Heart left ventricle (tissue), 16 donors: Measurements from ENCODE around the gene GIMAP5. TPM values are rescaled to one million over a fixed set of nuclear protein-coding genes. Genes with fewer than 3 reads are reported as not detected.

ENCODE experiments used
- ATAC-seq, 4 donors: fragments of 200-7000 bp; cut with Tn5 transposase; one replicate each; pipeline ENCODE4 v1.9.1; 2020 to 2022; ENCODE audit warnings: moderate library complexity in 4 of 4, mild to moderate bottlenecking in 3 of 4, moderate number of reproducible peaks in 1 of 4
- DNase-seq, 5 donors: peaks; one replicate each; pipeline ENCODE4 v3.0.0-alpha.2; 2020
- H3K27ac ChIP-seq, 12 donors: fragments of 200-600 bp; sonication (generic) in 4 of 12; one replicate each; pipeline versions ENCODE4 v1.5.0 to v1.8.0; 2016 to 2022; ENCODE audit warnings: mild to moderate bottlenecking in 2 of 12
- H3K27me3 ChIP-seq, 9 donors: fragments of 200-600 bp; sonication (generic) in 2 of 9; one replicate each; pipeline versions ENCODE4 v1.5.1 to v1.8.0; 2016 to 2022; ENCODE audit warnings: mild to moderate bottlenecking in 3 of 9
- H3K36me3 ChIP-seq, 9 donors: fragments of 200-600 bp; sonication (generic) in 2 of 9; one replicate each; pipeline versions ENCODE4 v1.5.0 to v1.8.0; 2018 to 2022; ENCODE audit warnings: mild to moderate bottlenecking in 2 of 9
- H3K4me1 ChIP-seq, 12 donors: fragments of 200-600 bp; sonication (generic) in 4 of 12; one replicate each; pipeline versions ENCODE4 v1.5.0 to v1.8.0; 2016 to 2022; ENCODE audit warnings: mild to moderate bottlenecking in 3 of 12
- H3K4me3 ChIP-seq, 12 donors: fragments of 200-600 bp; sonication (generic) in 4 of 12; one replicate each; pipeline versions ENCODE4 v1.5.0 to v1.8.0; 2017 to 2022; ENCODE audit warnings: mild to moderate bottlenecking in 9 of 12, moderate library complexity in 4 of 12
- H3K9me3 ChIP-seq, 12 donors: fragments of 200-600 bp; sonication (generic) in 4 of 12; one replicate each; pipeline versions ENCODE4 v1.5.0 to v1.8.0; 2016 to 2022; ENCODE audit warnings: mild to moderate bottlenecking in 1 of 12
- POLR2A ChIP-seq, 2 donors: fragments of 450-650 bp; IDR thresholded peaks; one replicate each; pipeline ENCODE4 v1.6.1; 2017; ENCODE audit warnings: antibody characterized with exemption in 2 of 2, mild to moderate bottlenecking in 2 of 2, moderate library complexity in 2 of 2
- WGBS, 4 donors: extraction: QIAGEN DNeasy Blood & Tissue Kit in 2 of 4; methylation state at CpG; one replicate each; pipeline versions ENCODE4 v1.1.5 to v1.1.7; 2013 to 2018; 5-methylcytosine and 5-hydroxymethylcytosine counted together
- intact Hi-C, 10 donors: fragments of 100-400 bp; cut with DNase I; formaldehyde crosslinking; loops; one replicate each; pipeline versions ENCODE4 v1.11.1 to v1.14.2; 2022
- polyA plus RNA-seq, 2 donors: library from polyadenylated mRNA; stranded (reverse); fragments of 200-250 nt; gene quantifications; one replicate each; pipeline ENCODE4 v1.2.3, GENCODE V29; 2013
- total RNA-seq, 9 donors: library from RNA; depleted of rRNA in 2 of 9; stranded (reverse); fragments of >200 nt in 2 of 9; fragmentation: NEBNext Ultra II Directional in 3 of 9; extraction: Animal tissue kit (Norgen Biotek cat#: 25700) in 3 of 9; gene quantifications; one replicate each; pipeline versions ENCODE4 v1.1.0 to v1.2.4, GENCODE V29; 2016 to 2023
- TF ChIP-seq, protein P1 (sequence below), 12 donors: fragments of 200-600 bp; sonication (generic) in 4 of 12; IDR thresholded peaks; one replicate each; pipeline versions ENCODE4 v1.5.0 to v1.8.0; 2018 to 2022; ENCODE audit warnings: antibody characterized with exemption in 12 of 12, mild to moderate bottlenecking in 5 of 12
- donor health status: ischemic (EF 13 %, LVEDD 7.1; RV severe dilation, severe dysfunction).
- donor health status: healthy with polysubstance abuse.
- donor health status: DM: no; HTN: yes; CAD: no.
- donor health status: DM: no; HTN: no; CAD: no.
- donor health status: ischemic (EF 25% LVEDD 6.9; RV normal size, moderate dysfunction).
- donor health status: ischemic (EF 25% LVEDD 5.7; RV mildly dilated, moderate dysfunction).
- donor health status: healthy.
- donor health status: DM: yes; HTN: yes; CAD: no.
- donor health status: ischemic (EF 35%, LVEDD 5.7; RV mildly dilated, moderate dysfunction).
- donor health status: nonischemic (EF 11% LVEDD 7.7; RV severe dilation, severe dysfunction).
- donor health status: DM: yes; HTN: yes; CAD: no.
- donor health status: PGD.
- donor health status: ischemic (EF 29% LVEDD 5.4; RV normal size, mild dysfunction).
- donor health status: nonischemic (EF 23%, LVEDD 6.1; RV moderate dilation, normal function).

GIMAP5 gene
- total and polyA plus RNA-seq, 11 donors = 6.4 to 40.4 (median 19.3) TPM

DNA sequence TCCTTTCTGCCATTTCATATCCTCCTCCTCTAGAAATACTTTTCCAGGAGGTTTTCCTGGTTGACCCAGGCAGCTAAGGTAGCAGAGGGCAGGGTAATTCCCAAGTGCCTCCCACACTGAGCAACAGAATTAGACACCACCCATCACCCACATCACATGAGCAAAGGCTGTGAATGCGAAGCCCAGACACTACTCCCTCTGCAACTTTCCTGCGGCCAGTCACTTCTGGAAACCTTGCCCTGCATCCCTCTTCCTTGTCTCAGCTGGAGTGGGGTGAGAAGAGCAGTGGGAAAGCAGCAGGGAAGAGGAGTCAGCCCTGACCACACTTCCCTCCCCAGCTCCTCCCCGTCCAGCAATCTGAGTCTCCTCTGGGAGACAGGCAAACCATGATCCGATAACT, 47.7 kb downstream of the GIMAP5 start:
- ATAC-seq (peak in 3 of 4 donors; percentile 38 to 56 (median 49)), DNase-seq (peak in 3 of 5 donors; percentile 36 to 51 (median 45))
- Histone ChIP-seq H3K4me1 (peaks cover 4 to 77% (median 47%) of the 10 kb centered on the region in 12 donors), H3K27ac (peak overlapping the region in 9 of 12 donors; percentile 10 to 95 (median 67)), H3K9me3 (no peaks in the 10 kb centered on the region), H3K27me3 (no peaks in the 10 kb centered on the region), H3K36me3 (no peaks in the 10 kb centered on the region), H3K4me3 (no peak overlapping the region)
- WGBS, 4 donors = 27 to 48% (median 37%) methylated on average over 4 of the region's 4 CpGs
- intact Hi-C loops = loop anchor here in 8 of 10 donors (5.0 to 10.0 kb wide), 6 partner anchors 42 to 207 kb away; partner anchors contain the start of genes KCNH2 (in 1 of the 8) and NOS3 (in 1 of the 8)
- TF ChIP-seq, protein P1, sequence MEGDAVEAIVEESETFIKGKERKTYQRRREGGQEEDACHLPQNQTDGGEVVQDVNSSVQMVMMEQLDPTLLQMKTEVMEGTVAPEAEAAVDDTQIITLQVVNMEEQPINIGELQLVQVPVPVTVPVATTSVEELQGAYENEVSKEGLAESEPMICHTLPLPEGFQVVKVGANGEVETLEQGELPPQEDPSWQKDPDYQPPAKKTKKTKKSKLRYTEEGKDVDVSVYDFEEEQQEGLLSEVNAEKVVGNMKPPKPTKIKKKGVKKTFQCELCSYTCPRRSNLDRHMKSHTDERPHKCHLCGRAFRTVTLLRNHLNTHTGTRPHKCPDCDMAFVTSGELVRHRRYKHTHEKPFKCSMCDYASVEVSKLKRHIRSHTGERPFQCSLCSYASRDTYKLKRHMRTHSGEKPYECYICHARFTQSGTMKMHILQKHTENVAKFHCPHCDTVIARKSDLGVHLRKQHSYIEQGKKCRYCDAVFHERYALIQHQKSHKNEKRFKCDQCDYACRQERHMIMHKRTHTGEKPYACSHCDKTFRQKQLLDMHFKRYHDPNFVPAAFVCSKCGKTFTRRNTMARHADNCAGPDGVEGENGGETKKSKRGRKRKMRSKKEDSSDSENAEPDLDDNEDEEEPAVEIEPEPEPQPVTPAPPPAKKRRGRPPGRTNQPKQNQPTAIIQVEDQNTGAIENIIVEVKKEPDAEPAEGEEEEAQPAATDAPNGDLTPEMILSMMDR (IDR thresholded peaks at IDR 0.05) = no peak

DNA sequence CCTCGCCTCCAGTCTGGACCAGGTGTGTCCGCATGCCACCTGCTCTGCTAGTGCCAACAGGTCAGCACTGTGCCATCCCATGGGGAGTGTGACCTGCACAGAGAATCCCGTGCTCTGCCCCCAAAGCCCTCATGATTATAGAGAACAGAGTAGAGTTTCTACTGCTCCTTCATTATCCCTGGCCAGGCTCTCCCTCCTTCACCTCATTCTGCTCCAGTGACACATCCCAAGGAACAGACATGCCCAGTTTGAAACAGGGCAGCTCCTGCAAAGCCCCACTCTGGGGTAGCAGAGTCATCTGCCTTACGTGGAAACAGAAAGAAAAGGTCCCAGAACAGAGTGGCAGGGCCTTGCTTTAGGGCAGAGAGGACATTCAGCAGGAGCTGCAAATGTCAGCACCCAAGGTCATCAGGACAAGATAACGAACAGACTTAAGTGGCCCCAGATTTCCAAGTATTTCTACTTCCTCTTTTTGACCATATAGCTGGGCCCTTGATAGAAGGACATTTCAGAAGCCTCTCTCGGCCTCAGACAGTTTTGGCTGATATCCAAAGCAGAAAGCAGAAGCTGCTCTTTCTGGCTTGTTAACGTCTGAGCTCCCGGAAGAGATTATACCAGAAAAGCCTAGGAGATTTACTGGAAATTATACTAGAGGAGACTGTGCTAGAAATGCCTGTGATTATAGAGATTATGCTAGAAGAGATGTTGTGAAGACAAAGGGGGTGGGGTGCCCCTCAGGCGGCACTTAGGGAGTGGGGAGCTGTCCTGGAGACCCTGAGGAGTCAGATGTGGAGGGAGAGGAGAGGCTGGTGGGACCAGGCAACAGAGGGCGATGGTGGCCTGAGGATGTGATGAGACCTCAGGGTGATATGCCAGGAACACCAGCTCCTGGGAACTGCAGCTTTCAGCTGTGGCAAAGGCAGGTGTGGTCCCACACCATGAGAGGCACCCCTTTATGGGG, 50.4 kb downstream of the GIMAP5 start:
- H3K27me3 ChIP-seq = no peaks in the 10 kb centered on the region
- DNase-seq (peak in 2 of 5 donors; percentile 45), ATAC-seq (peak; percentile 36 to 58 (median 38))
- intact Hi-C loops = loop anchor here in 6 of 10 donors (5.0 to 10.0 kb wide), 5 partner anchors 40 to 205 kb away; partner anchors contain the start of genes KCNH2 (in 1 of the 6) and NOS3 (in 1 of the 6)
- TF ChIP-seq, protein P1 (IDR thresholded peaks at IDR 0.05) = peak in 4 of 12 donors; percentile 9 to 21 (median 14)
- no peak for TF ChIP-seq POLR2A (IDR thresholded peaks at IDR 0.05)
- H3K9me3 ChIP-seq = no peaks in the 10 kb centered on the region
- peak overlapping the region in 1 of 12 donors; percentile 17 for H3K4me3 ChIP-seq
- 33 to 40% (median 36%) methylated on average over 10 of the region's 10 CpGs for WGBS, 4 donors
- H3K4me1 ChIP-seq = peaks cover 4 to 68% (median 49%) of the 10 kb centered on the region in 12 donors
- peak overlapping the region; percentile 68 to 95 (median 82) for H3K27ac ChIP-seq
- H3K36me3 ChIP-seq = peaks cover 0 to 7% (median 0%) of the 10 kb centered on the region in 9 donors

DNA sequence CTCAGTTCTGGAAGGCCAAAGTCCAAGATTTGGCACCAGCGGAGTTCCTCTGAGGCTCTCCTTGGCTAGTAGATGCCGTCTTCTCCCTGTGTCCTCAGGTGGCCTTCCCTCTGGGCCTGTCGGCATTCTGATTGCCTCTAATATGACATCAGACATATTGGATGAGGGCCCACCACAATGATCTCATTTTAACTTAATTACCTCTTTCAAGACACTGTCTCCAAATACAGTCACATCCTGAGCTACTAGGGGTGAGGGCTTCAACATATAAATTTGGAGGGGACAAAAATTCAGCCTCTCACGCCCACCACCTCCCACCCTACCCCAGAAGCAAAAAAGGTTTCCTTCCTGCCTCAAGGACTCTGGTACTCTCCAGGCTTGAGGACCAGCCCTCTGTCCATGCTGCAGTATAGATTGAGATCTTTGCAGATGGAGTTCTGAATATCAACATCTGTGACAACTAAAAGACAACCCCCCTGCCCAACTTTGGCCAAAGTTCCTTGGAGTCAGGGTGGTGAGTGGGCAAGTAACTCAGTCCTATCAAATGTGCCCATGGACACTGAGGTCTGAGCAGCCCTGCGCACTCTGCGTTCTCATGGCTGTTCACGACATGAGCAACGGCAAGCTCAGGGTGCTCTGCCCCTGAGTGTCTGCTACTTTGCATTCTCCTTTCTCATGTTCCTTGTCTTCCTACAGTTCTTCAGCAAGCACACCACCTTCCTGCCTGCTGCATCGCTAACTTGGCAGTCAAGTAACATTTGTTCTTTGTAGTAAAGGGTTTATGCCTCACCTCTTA, 51.5 kb downstream of the GIMAP5 start:
- DNase-seq (peak; percentile 70 to 83 (median 78)), ATAC-seq (peak; percentile 35 to 87 (median 54))
- Histone ChIP-seq H3K9me3 (no peaks in the 10 kb centered on the region), H3K4me3 (no peak overlapping the region), H3K36me3 (peaks cover 0 to 7% (median 0%) of the 10 kb centered on the region in 9 donors), H3K27me3 (no peaks in the 10 kb centered on the region), H3K4me1 (peaks cover 4 to 68% (median 49%) of the 10 kb centered on the region in 12 donors), H3K27ac (peak overlapping the region; percentile 68 to 95 (median 82))
- no peak for TF ChIP-seq POLR2A (IDR thresholded peaks at IDR 0.05)
- TF ChIP-seq, protein P1 (IDR thresholded peaks at IDR 0.05) = no peak
- intact Hi-C loops = loop anchor here in 6 of 10 donors (5.0 to 10.0 kb wide), 5 partner anchors 39 to 204 kb away; partner anchors contain the start of genes KCNH2 (in 1 of the 6) and NOS3 (in 1 of the 6)
- WGBS, 4 donors = 60 to 66% (median 62%) methylated on average over 9 of the region's 9 CpGs
